Thymus (tissue), 11 donors: ENCODE data around the gene MYOZ1. TPM values are rescaled to one million over a fixed set of nuclear protein-coding genes. Genes with fewer than 3 reads are reported as not detected.
A peak's percentile ranks its signal among the peaks of the same experiment; 100 is the strongest.
"Not testable (repeated sequence)": the region's sequence is repeated elsewhere in the genome, so short reads cannot be mapped to it uniquely, and the experiment has no call there.

Source experiments
- DNase-seq, 9 donors: peaks; one replicate each; pipeline ENCODE4 v3.0.0-alpha.2; 2013; ENCODE audit warnings: low spot score in 9 of 9, low read depth in 6 of 9, missing footprints in 1 of 9
- H3K27ac ChIP-seq, 2 donors: one replicate each; pipeline ENCODE4 v1.5.1; 2013; ENCODE audit warnings: control low read depth in 1 of 2, low read depth in 1 of 2, low read length in 1 of 2, mild to moderate bottlenecking in 1 of 2, moderate library complexity in 1 of 2
- H3K27me3 ChIP-seq, 2 donors: one replicate each; pipeline ENCODE4 v1.5.1; 2013; ENCODE audit warnings: low read length in 1 of 2; ENCODE audit not compliant: control insufficient read depth in 2 of 2, insufficient read depth in 1 of 2
- H3K36me3 ChIP-seq, 2 donors: one replicate each; pipeline ENCODE4 v1.5.1; 2013; ENCODE audit warnings: low read length in 1 of 2, mild to moderate bottlenecking in 1 of 2, moderate library complexity in 1 of 2; ENCODE audit not compliant: control insufficient read depth in 2 of 2, insufficient read depth in 2 of 2
- H3K4me1 ChIP-seq, 2 donors: one replicate each; pipeline ENCODE4 v1.5.1; 2013; ENCODE audit warnings: low read length in 2 of 2; ENCODE audit not compliant: control insufficient read depth in 2 of 2, insufficient read depth in 2 of 2
- H3K4me3 ChIP-seq, 2 donors: one replicate each; pipeline ENCODE4 v1.5.1; 2013; ENCODE audit warnings: low read length in 2 of 2, control low read depth in 1 of 2, mild to moderate bottlenecking in 1 of 2
- H3K9me3 ChIP-seq, 2 donors: one replicate each; pipeline ENCODE4 v1.5.1; 2013; ENCODE audit warnings: low read length in 1 of 2, mild to moderate bottlenecking in 1 of 2; ENCODE audit not compliant: control insufficient read depth in 2 of 2, insufficient read depth in 1 of 2
- WGBS: extraction: QIAGEN DNeasy Blood & Tissue Kit; methylation state at CpG from one replicate; pipeline ENCODE4 v1.1.7; 2013; 5-methylcytosine and 5-hydroxymethylcytosine counted together
- polyA plus RNA-seq: library from polyadenylated mRNA; stranded (reverse); fragments of 200-250 nt; gene quantifications from one replicate; pipeline ENCODE4 v1.2.3, GENCODE V29; 2013
- total RNA-seq: library from RNA; stranded (reverse); fragments of 120-200 nt; gene quantifications from one replicate; pipeline ENCODE4 v1.2.4, GENCODE V29; 2013
- donor health status: healthy.

Gene MYOZ1
- total and polyA plus RNA-seq, 2 donors, result 0.61 to 0.91 TPM

GRCh38 chr10:73623056-73623455, 18.2 kb downstream of the MYOZ1 start:
- Histone ChIP-seq H3K4me3 (no peak overlapping the region), H3K27ac (no peak overlapping the region), H3K27me3 (no peaks in the 10 kb centered on the region), H3K4me1 (peaks cover 4 to 7% of the 10 kb centered on the region in 2 donors), H3K36me3 (no peaks in the 10 kb centered on the region), H3K9me3 (no peaks in the 10 kb centered on the region)
- no peak for DNase-seq
- WGBS, result 97% methylated on average over 4 of the region's 4 CpGs

DNA sequence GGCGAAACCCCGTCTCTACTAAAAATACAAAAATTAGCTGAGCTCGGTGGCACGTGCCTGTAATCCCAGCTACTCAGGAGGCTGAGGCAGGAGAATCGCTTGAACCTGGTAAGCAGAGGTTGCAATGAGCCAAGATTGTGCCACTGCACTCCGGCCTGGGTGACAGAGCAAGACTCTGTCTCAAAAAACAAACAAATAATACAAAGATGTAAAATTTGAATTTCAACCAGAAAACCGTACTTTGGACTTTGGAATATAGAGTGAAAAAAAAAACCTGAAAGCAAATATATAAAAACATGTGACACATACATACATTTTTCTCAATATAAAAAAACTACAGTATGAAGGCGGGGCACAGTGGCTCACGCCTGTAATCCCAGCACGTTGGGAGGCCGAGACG, 20.3 kb downstream of the MYOZ1 start:
- H3K36me3 ChIP-seq, H3K27me3 ChIP-seq, H3K9me3 ChIP-seq, H3K27ac ChIP-seq, DNase-seq, H3K4me3 ChIP-seq, H3K4me1 ChIP-seq: not testable (repeated sequence)
- WGBS, result 99% methylated on average over 12 of the region's 12 CpGs

DNA sequence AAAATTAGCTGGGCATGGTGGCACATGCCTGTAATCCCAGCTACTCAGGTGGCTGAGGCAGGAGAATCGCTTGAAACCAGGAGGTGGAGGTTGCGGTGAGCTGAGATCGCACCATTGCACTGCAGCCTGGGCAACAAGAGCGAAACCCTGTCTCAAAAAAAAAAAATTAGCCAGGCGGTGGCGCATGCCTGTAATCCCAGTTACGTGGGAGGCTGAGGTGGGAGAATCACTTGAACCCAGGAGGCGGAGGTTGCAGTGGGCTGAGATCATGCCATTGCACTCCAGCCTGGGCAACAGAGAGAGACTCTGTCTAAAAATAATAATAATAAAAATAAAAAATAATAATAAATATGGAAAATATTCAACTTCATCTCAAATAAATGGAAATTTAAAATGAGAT, 24.1 kb downstream of the MYOZ1 start:
- not testable (repeated sequence) for H3K9me3 ChIP-seq, H3K36me3 ChIP-seq, H3K4me1 ChIP-seq, DNase-seq, H3K27me3 ChIP-seq, H3K4me3 ChIP-seq, H3K27ac ChIP-seq
- WGBS, result 98% methylated on average over 8 of the region's 8 CpGs

GRCh38 chr10:73614720-73615119, 26.6 kb downstream of the MYOZ1 start:
- Histone ChIP-seq H3K9me3 (no peaks in the 10 kb centered on the region), H3K27ac (no peak overlapping the region), H3K36me3 (no peaks in the 10 kb centered on the region), H3K4me1 (no peaks in the 10 kb centered on the region), H3K4me3 (no peak overlapping the region), H3K27me3 (no peaks in the 10 kb centered on the region)
- 95% methylated on average over 3 of the region's 3 CpGs for WGBS
- no peak for DNase-seq

- Histone ChIP-seq H3K27ac (no peak overlapping the region), H3K27me3 (no peaks in the 10 kb centered on the region), H3K36me3 (no peaks in the 10 kb centered on the region), H3K9me3 (no peaks in the 10 kb centered on the region), H3K4me1 (no peaks in the 10 kb centered on the region), H3K4me3 (no peak overlapping the region)
- no peak for DNase-seq
- 95% methylated on average over 4 of the region's 4 CpGs for WGBS
These were observed 32.2 kb downstream of the MYOZ1 start for GRCh38 chr10:73609116-73609515.

DNA sequence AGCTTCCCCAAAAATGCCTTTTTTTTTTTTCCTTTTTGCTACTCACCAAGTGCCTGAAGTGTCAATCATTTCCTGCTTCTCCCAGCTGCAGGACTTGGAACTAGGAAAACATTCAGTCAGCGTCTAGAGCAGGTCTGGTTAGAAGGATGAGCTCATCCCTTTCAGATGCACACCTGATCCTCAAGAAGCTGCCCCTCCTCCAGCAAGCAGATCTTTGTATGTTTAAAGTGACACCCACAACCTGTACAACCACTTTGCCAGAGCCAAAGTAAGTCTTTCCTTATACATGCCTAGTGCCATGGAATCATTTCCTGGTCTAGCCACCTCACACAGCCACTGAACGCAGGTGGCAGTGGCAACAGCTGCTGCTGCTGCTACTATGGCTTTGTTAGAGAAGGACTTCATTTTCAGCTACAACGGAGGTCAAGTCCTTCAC, 39.8 kb downstream of the MYOZ1 start:
- WGBS, result 85% methylated on average over 3 of the region's 3 CpGs
- H3K4me3 ChIP-seq, result no peak overlapping the region
- peak overlapping the region; percentile 6 to 20 for H3K27ac ChIP-seq
- peaks cover 0 to 3% of the 10 kb centered on the region in 2 donors for H3K4me1 ChIP-seq
- H3K27me3 ChIP-seq, result no peaks in the 10 kb centered on the region
- DNase-seq, result peak in 1 of 9 donors; percentile 22
- no peaks in the 10 kb centered on the region for H3K36me3 ChIP-seq
- no peaks in the 10 kb centered on the region for H3K9me3 ChIP-seq

- WGBS, result 99% methylated on average over 1 of the region's 1 CpG
These were observed 43.9 kb downstream of the MYOZ1 start for GRCh38 chr10:73597346-73597745.

GRCh38 chr10:73593812-73594211, 47.5 kb downstream of the MYOZ1 start:
- DNase-seq, result no peak
- Histone ChIP-seq H3K36me3 (no peaks in the 10 kb centered on the region), H3K27me3 (no peaks in the 10 kb centered on the region), H3K4me1 (peaks cover 7 to 10% of the 10 kb centered on the region in 2 donors), H3K27ac (no peak overlapping the region), H3K4me3 (no peak overlapping the region), H3K9me3 (no peaks in the 10 kb centered on the region)
- WGBS, result 99% methylated on average over 5 of the region's 5 CpGs

More at GRCh38 chr10:73597346-73597745, 43.9 kb downstream of the MYOZ1 start:
- no peak overlapping the region for H3K4me3 ChIP-seq
- H3K36me3 ChIP-seq, result no peaks in the 10 kb centered on the region
- H3K9me3 ChIP-seq, result no peaks in the 10 kb centered on the region
- H3K4me1 ChIP-seq, result peaks cover 0 to 3% of the 10 kb centered on the region in 2 donors
- DNase-seq, result no peak
- H3K27ac ChIP-seq, result no peak overlapping the region
- no peaks in the 10 kb centered on the region for H3K27me3 ChIP-seq

DNA sequence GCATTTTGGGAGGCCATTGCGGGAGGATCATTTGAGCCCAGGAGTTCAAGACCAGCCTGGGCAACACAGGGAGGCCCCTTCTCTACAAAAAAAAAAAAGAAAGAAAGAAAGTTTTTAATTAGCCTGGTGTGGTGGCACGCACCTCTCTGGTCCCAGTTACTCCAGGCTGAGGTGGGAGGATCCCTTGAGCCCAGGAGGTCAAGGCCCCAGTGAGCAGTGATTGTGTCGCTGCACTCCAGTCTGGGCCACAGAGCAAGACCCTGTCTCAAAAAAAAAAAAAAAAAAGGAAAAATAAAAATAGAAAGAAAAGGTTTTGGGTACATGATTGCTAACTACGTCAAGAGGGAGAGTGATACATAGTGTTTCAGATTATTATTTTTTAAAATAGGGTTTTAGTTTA, 48.2 kb downstream of the MYOZ1 start:
- WGBS, result 97% methylated on average over 4 of the region's 4 CpGs
- Histone ChIP-seq H3K9me3 (no peaks in the 10 kb centered on the region), H3K36me3 (no peaks in the 10 kb centered on the region), H3K27me3 (no peaks in the 10 kb centered on the region), H3K4me3 (no peak overlapping the region), H3K27ac (no peak overlapping the region), H3K4me1 (peaks cover 7 to 10% of the 10 kb centered on the region in 2 donors)
- DNase-seq, result no peak
